NCI-H526 treated with DMSO at 0.1 percent for 48 hours (cell line): ENCODE measurements around the gene IRF6.
A peak's percentile ranks its signal among the peaks of the same experiment; 100 is the strongest.

ENCODE experiments used
- DNase-seq: peaks from one replicate; lab custom pipeline; 2025; lab: John Stamatoyannopoulos, UW

IRF6 gene

DNA sequence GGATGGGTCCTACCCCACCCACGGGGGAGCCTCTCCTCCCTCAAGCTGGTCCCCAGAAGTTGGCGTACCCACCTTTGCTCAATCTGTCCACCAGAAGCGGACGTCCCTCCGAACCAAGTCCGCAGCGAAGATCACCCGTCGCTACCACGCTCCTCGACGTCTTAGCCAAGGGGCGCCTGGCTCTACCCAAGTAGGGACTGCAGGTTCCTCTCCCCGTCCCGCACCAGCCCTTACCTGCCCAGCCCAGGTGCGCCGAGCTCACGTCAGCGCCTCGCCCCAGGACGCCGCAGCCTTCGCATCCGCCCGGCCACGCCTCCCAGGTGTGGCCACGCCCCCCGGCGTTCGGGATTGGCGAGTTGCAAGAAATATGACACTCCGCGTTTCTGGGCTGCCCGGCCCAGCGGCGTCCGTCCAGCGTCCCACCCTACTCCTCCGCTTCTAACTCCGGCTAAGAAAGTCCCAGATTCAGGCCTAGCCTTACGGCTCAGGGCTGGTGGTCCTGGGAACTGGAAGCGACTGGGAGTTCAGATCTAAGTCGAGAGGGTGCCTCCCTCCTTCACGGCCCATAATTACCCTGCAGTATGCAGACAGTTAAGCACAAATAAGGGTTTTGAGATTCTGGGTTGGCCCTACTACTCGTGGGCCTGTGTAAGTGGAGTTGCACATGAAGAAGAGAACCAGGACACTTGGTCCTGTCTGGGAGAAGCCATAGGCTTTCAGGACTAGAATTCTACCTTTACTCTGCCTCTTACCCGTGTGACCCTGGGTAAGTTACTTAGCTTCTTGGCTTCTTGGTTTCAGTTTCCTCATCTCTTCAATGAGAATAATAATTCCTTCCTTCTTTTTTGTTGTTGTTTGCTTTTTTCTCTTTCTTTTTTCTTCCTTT, at the start of gene IRF6:
Gene IRF6 (minus strand): TSS at position 268 of the 886 bp plus-strand sequence. CDS start 4,729 bp downstream, outside the sequence.
- peak; percentile 77 for DNase-seq

GRCh38 chr1:209855623-209856022, 49.7 kb upstream of the IRF6 start:
- DNase-seq: no peak

DNA sequence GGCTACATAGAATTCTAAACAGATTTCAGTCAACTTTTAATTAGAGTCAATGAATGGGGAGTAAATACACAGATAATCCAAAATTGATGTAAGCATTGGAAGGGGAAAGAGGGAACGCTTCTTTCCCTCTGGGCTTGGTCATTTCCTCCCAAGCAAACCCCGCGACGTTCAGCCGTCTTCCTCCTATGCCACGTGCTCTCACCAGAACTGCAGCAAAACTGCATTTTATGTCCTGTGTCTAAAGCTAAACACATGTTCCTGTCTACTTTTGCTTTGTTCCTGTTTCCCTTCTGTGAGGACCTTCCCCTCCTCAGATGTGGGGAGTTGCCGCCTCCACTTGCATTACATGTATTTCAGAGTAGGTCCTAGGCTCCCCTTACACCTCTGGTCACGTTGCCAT, 49.1 kb upstream of the IRF6 start:
- DNase-seq: no peak

DNA sequence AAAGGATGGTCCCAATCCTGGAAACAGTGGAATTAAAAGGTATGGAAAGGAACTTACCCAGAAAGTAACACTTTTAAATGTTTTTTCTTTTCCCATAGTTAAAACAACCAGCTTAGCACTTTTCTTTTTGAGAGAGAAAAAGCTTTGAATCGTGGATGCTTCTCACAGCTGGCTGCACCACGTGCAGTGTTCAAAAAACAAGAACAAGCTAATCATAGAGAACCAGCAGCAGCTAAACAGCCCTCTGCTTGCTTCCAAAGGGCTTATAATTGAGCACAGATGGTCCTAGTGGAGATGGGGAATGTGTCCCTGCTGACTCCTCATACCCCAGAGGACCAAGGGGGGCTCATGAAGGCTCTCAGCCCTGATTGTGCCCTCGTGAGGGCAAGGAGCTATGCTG, 48.3 kb upstream of the IRF6 start:
- DNase-seq: no peak

- no peak for DNase-seq
Observed at GRCh38 chr1:209853676-209854075, 47.7 kb upstream of the IRF6 start.

- peak; percentile 2 for DNase-seq
Observed at GRCh38 chr1:209850342-209850979, 44.5 kb upstream of the IRF6 start.

DNA sequence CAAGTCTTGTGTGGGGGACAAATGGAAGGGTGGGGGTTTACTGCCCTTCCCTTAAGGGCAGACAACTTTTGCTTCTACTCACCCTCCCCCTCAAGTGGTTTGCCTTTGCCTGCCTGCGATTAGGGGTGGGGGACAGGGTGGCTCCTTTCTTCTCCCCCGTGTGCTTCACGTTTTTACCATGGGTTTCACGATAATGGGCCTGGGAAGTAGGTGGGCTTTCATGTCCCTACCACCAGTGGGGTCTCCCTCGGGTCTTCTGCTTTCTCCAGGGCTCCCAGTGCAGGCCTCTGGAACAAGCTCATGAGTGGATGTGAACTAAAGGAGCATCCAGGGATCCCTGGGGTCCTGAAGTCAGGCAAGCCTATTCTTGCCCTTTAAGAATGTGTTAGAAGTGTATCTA, 43.4 kb upstream of the IRF6 start:
- DNase-seq: no peak

DNA sequence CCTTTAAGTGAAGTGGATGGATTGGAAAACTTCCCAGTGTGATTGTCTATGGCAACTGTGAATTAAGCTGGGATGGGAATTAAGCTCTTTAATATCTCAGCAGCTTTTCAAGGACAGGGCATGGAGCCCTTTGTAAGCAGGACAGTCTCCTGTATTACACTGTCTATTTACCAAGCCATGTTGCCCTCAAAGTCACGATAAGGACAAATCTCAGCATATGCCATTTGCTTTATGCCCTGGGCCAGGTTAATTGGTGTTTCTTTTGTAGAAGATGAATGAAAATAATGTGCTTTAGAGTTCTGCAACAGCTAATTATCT, 39.4 kb upstream of the IRF6 start:
- DNase-seq: no peak

DNA sequence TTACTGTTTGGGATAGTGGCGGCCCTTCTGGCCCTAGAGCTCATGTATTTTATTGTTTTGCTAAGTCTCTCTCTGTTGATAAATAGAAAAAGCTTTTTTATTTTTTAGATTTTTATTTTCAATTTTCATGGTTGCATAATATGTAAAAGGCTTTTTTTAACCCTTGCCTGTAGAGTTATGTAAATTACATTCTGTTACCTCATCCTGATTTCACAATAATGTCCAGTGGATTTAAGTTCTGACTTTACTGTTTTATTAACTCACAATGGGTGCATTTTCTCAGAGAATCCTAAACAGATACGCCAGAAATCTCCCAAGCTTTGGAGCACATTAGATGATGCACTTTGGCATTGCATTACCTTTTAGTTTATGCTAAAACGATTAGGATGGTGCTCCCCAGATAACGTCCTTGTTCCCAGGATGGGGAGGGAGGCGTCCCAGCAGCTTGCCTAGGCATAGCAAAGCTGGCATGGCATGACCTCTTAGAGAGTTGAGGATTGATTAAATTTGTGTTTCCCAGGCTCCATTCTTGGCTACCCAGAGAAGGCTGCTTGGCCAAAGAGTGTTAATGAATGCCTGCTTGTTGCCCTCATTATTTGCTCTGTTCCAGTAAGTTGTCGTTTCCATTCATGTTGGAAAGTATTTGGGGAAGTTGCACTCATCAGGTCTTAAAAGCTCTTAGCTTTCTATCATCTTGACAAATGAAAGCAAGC, 38.9 kb upstream of the IRF6 start:
- DNase-seq: no peak

GRCh38 chr1:209840611-209841010, 34.7 kb upstream of the IRF6 start:
- no peak for DNase-seq

DNA sequence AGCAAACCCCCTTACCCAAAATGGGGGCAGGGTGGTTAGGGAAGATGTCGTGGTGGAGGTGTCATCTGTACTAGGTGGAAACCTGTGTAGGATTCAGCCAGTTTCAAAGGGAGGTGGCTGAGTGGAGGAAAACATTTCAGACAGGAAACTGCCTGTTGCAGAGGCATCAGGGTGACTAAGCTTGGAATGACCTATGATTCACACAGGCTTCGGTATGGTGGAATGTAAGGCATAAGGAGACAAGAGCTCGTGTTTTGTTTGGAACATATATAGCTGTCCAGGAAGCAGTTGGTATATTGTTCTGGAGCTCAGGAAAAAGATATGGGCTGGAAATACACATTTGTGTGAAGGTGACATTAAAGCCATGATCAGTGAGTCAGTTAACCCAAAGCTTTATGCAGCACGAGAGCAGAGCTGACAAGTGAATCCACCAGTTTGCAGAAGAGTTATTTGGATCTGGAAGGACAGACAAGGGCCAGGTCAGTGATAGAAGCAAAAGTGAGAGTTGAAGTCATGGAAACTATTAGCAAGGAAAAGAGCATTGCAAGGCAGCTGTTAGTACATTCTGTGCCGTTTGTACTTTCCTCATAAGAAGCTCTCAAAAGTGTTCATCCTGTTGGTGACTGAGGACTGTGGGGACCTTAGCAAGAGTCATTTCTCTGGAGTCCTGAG, 34.1 kb upstream of the IRF6 start:
- no peak for DNase-seq

DNA sequence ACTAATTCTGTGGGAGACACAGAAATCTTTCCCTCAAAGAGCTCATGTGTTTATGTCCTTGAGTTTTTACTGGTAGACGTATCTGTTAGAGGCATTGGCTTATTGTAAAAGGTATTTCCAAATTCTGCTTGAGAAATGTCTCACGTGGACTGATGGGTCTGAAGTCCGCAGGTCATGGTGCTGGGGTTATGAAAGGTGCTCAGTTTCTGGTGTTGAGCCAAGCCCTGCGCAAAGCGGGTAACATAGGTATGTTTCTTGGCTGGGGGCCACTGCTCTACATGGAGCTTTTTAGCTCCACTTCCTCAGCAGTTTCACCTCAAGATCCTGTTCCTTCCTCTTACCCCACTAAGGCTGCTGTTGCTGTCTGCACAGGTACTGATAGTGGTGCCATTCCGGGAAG, 32.6 kb upstream of the IRF6 start:
- DNase-seq: no peak

- DNase-seq: no peak
Observed at GRCh38 chr1:209837671-209838070, 31.7 kb upstream of the IRF6 start.

DNA sequence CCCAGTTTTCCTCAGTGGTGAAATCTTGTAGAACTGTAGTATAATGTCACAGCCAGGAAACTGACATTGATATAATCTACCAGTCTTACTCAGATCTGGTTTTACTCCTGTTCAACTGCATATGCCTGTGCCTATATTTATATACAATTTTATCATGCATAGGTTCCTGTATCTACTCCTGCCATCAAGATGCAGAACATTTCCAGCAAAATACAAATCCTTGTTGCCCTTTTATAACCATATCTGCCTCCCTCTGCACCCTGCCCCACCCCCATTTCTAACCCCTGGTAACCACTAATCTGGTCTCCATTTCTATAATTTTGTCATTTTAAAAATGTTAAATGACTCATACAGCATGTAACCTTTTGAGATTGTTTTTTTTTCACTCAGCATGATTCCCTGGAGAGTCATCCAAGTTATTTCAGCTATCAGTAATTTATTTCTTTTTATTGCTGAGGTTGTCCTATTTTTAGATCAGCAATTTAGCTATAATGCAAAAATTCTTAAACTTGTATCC, 29.9 kb upstream of the IRF6 start:
- no peak for DNase-seq

GRCh38 chr1:209831615-209832014, 25.7 kb upstream of the IRF6 start:
- DNase-seq: no peak

DNA sequence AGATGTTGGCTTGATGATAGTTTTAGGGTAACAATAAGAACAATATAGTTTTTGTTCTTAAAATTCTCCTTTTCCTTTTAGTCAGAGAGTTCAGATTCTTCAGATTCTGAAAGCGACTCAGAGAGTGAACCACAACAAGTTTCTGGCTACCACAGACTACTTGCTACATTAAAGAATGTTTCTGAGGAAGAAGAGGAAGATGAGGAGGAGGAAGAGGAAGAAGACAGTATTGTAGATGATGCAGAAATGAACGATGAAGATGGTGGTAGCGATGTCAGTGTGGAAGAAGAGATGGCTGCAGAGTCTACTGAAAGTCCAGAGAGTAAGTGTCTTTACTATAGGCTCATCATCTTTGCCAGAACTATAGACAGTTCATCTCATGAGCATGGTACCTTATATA, 24.8 kb upstream of the IRF6 start:
- DNase-seq: no peak

DNA sequence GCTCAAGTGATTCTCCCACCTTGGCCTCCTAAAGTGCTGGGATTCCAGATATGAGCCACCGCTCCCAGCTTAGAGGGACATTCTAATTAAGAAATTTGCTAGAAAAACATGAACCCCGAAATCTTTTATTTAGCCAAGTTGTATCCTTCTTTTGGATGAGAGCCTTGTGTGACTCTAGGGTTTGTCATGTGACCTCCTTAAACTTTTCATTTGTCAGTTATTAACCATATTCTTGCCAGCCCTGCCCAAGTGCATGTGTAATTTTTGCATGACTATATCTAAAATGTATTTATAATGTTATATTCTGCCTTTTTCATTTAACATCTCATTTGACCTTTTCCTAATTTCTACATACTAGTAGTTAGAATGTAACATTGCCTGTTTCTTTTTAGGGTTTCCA, 23.8 kb upstream of the IRF6 start:
- no peak for DNase-seq

GRCh38 chr1:209827384-209828262, 21.7 kb upstream of the IRF6 start, which contains the start of gene UTP25:
UTP25 (plus strand) TSS chr1:209827972; CDS start chr1:209828064, 92 bp downstream.
- DNase-seq: peak; percentile 85

- DNase-seq: no peak
Observed at GRCh38 chr1:209825591-209826434, 19.9 kb upstream of the IRF6 start.
